Breast epithelium (tissue), 3 donors: ENCODE results near the gene PRR18.

Experiments
- CTCF ChIP-seq, 3 donors: fragments of 450-650 bp; IDR thresholded peaks; one replicate each; pipeline ENCODE4 v1.5.1; 2016 to 2017; ENCODE audit warnings: antibody characterized with exemption in 3 of 3, mild to moderate bottlenecking in 3 of 3, moderate library complexity in 3 of 3
- POLR2A ChIP-seq: fragments of 450-650 bp; IDR thresholded peaks from one replicate; pipeline ENCODE4 v1.6.1; 2016; ENCODE audit warnings: antibody characterized with exemption, mild to moderate bottlenecking, moderate library complexity
- POLR2AphosphoS5 ChIP-seq, 3 donors: sonication (generic); formaldehyde crosslinking; IDR thresholded peaks; one replicate each; pipeline ENCODE4 v1.6.1; 2017; ENCODE audit warnings: antibody characterized with exemption in 3 of 3

GRCh38 chr6:166346449-166346848 is 38.3 kb upstream of the PRR18 start:
- TF ChIP-seq POLR2A, result no peak
- no peak for TF ChIP-seq CTCF (IDR thresholded peaks at IDR 0.05)
- no peak for TF ChIP-seq POLR2AphosphoS5 (IDR thresholded peaks at IDR 0.05)
